HG02588 (cell line): ENCODE measurements around the gene TAAR2.
"Not testable (repeated sequence)": the region's sequence is repeated elsewhere in the genome, so short reads cannot be mapped to it uniquely, and the experiment has no call there.

Experiments used
- ATAC-seq: cut with Tn5 transposase; IDR thresholded peaks from one replicate; pipeline ENCODE4 v1.9.1; 2021; ENCODE audit warnings: mild to moderate bottlenecking, moderate library complexity; ENCODE audit not compliant: unreplicated experiment

TAAR2 gene

DNA sequence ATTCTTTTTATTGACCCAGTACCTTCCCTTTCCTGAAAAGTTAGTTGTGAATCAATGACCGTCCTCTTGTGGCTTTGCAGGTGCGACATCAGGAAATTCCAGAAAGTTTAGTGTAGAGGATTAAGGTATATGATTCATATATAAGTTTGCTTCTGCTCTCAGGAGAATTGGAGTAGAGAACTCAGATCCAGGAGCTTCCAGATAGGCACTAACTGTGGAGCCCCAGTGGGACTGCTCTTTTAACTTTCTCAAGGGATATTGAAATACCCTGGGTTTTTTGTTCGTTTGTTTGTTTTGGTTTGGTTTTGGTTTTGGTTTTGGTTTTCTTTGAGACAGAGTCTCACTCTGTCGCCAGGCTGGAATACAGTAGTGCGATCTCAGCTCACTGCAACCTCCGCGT, 9.5 kb downstream of the TAAR2 start:
- ATAC-seq, result no peak

DNA sequence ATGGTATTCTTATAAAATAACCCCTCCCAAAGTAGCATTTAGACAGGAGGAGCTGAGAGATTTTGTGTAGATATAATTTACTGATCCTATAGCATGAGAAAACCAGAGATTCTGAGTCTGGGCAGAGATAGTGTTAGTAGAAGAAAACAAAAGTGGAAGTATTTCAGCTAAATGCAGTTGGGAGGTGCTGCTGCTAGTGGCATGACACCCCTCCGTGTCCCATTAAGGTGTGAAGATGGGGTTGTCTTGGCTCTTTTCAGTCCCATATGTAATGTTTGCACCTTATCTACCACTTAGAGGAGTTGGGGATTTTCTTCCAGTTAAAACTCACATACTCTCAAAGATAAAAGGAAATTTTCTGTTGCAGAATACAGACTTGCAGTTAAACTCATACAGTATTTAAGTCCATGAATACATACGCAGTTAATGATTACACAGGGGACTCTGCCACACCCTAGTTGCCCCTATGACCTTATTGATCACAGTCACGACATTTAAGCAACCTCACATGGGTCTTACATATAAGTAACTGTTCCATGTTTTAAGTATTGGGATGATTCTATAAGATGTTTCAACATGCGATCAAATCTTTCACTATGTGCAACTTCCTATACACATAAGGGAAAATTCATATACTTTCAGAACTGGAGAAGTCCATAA, 11.5 kb downstream of the TAAR2 start:
- peak; percentile 47 for ATAC-seq

DNA sequence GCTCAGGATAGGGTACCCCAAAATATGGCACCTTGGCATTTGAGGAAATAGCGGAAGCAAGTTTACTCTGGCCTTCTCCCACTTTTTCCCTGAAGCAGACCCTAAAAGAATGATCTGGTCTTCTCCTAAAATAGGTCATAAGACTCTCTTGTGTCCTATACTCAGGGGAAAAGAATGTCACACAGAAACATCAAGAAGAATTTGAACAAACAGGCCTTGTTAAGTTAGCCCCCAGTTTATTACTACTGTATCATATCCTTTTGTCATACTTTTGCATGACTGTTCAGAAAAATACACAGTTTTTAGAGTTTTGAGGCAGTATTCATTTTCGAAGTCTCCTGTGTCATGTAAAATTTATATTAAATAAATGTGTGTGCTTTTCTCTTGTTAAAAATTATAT, 12.5 kb downstream of the TAAR2 start:
- ATAC-seq, result no peak

DNA sequence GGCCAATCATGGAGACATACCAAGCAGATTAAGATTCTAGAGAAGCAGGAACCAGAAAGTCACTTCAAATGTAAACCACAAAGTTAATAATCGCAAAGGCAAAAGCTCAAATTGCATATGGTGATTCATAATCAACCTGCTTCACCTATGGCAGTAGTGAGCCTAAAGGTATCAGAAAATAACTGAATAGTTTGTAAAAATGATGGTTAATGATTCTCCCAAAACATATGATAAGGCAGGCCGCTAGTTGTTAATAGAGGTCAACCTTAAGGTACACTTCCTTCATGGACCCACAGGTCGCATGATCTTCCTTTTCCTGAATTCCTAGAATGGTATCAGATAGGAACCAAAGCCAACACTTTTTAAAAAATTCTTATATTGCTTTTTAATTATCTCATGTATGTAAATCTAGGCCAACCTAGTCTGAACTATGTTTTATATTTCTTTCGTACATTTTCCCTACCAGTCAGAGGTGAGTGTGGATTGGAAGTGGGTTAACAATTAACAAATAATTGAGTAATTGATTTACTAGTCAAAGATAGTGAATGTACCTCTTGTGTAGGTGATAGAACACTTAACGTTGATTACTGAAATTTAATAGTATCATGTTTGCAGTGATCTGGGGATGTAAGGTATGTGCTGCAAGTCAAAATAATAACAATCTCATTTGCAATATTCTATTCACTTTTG, 16.4 kb downstream of the TAAR2 start:
- ATAC-seq, result no peak

DNA sequence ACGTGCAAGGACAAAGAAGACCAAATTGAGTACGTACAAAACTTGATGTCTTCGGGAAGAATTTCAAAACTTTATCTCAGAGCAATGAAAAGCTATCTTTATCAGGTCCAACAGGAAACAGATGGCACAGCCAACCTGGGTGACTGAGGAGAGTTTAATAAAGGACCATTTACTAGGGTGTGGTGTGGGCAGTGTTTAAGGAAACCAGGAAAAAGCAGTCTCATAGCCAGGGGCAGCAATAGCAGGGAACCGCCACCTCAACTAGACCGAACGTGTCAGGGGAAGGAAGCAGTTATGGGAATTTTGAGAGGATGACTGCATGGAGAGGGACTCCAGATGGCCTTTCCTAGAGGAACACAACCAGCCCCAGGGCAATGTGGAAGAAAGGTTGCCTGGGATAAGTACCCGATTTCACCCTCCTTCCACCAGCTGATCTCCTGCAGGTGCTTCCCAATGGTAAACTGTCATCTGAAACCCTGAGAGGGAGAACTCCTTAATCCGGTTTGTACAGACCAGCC, 19.4 kb downstream of the TAAR2 start:
- ATAC-seq, result no peak

DNA sequence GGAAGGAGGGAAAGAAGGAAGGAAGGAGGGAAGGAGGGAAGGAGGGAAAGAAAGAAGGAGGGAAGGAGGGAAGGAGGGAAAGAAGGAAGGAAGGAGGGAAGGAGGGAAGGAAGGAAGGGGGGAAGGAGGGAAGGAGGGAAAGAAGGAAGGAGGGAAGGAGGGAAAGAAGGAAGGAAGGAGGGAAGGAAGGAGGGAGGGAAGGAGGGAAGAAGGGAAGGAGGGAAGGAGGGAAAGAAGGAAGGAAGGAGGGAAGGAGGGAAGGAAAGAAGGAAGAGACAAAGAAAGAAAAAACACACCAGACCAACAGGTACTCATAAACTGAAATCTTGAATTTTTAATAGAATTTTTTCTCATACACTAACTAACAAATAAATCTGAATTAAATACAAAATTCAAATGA, 23.2 kb downstream of the TAAR2 start:
- not testable (repeated sequence) for ATAC-seq

DNA sequence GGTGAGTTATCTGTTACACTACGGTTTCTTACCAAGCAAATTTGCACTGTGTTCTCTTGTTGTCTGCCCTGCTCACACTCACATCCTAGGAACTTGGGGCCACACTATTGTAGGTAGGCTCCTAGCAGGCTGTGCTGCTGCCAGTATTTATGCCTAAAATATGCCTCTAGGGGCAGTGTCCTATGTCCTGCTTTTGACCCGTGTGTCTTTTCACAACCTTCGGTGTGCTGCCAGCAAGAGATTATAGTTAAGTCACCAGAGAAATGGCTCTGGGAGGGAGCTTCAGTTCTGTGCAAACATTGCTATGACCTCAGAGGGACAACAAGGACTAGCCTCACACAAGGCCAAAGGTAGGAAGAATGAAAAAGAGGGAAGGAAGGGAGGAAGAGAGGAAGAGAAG, 25.6 kb downstream of the TAAR2 start:
- no peak for ATAC-seq

DNA sequence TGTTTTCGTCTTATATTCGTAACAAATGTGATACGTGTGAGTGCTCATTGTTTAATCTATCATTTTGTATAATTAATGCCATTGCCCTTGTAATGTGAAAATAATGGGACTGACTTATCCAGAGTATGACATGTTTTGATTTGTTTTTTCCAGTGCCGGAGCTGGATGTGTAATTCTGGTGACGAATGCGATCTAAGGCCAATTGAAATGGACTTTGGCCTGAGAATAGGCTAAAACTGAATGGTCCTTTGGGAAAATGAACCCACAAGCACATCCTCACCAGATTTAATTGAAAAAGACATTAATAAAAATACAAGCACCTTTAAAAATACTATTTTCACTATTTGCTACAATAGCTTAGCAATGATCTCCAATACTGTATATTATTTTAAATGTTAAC, 27.9 kb downstream of the TAAR2 start:
- no peak for ATAC-seq

DNA sequence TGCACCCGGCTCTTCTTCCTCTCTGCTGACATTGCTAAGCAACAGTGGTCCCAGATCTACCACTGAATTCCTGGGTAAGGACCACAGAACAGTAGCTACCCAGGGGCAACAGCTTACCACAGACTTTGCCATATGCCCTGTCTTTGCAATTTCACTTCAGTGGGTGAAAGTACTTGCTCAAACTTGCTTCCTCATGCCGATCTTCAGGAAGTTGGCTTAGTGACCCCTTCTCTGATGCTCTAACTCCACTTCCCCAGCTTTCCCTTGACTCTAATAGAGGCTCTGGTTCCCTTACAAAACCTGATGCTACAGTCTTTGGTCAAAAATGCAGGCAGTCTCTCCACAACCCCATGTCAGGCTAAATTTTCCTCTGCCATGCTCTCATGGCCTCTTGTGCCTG, 31.2 kb downstream of the TAAR2 start:
- no peak for ATAC-seq

DNA sequence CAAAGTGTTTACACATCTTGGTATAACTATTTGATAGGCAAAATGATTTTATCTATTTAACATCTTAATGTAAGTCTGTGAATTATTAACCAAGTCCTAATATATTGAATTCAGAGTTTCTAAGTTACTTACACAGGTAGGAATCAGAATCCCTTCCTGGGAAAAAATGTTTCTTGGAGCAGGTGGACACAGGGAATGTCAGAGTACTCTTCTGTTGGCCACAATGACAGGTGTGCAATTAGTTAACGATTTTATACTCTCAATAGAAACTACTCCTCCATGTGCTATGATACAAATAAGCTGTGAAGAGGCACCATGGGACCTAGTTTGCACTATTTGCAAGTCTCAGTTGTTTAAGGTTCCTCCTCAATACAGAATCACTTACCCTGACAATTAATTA, 33.7 kb downstream of the TAAR2 start:
- no peak for ATAC-seq

DNA sequence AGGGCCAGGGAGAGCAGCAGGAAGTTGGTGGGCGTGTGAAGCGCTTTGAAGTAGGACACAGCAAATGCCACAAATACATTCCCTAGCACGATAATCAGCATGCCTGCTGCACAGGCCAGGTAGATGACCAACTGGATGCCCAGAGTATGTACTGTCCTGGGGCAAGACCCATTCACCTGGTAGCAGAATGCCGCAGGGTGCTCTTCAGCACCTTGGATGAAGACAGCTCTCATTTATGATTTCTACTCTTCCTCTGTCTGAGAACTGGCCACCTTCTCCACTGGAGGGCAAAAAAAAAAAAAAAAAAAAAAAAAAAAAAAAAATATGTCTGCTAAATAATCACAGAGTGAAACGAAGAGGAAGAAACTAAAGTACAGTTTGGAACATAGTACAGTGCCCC, 34.6 kb downstream of the TAAR2 start, which contains the start of gene TAAR5:
Gene TAAR5 (minus strand): TSS at position 288 of the 400 bp plus-strand sequence. CDS start 55 bp downstream, at position 233.
- no peak for ATAC-seq

DNA sequence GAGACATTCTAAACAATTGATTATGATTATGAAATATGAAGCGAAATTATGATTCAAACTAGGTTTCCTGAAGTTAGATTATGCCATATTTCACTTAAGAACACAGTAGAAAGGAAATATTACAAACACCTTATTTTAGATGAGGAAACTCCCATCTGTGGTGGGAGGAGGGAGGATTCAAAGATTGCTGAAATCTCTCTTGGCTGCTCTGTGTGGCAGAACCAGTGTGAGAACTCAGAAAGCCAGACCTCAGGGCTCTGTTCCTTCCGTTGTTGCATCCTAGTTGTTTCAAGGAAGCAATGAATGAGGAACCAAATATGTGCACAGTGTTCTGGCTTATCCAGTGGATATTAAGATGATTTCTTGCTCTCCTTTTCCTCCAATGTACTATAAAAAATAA, 36.7 kb downstream of the TAAR2 start:
- ATAC-seq, result no peak

DNA sequence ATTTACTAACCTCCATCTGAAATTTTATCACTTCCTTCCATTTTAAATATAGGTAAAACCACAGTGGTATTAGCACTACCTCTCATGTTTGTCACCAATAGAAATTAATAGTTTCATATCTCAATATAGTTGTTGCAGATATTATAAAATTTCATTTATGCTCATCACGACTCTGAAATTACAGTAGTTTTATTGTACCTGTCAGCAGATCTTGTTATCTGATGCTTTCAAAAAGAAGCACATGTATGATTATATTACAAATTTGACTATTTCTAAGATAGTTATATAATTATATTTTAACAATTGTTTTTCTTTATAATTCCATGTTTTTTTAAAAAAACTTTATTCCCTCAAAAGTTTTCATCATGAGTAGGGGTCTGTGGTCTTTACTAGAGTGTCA, 39.4 kb downstream of the TAAR2 start:
- ATAC-seq, result no peak

DNA sequence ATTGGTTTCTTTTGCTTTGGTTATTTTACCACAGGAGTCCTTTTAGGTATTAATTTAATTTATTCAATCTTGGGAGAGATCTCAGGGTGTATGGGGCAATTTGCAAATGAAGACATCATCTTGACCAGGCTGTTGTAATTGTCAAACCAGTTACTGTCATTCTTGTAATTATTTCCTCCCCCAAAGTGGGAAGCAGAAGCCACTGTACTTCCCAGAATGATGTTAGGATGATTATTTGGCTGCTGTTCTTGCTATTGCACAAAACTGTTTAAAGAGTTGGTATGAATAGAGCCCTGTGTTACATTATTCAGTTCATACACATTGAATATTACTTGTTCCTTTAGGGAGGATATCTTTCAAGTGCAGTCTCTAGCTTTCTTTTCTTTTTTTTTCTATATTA, 52.3 kb downstream of the TAAR2 start:
- no peak for ATAC-seq

DNA sequence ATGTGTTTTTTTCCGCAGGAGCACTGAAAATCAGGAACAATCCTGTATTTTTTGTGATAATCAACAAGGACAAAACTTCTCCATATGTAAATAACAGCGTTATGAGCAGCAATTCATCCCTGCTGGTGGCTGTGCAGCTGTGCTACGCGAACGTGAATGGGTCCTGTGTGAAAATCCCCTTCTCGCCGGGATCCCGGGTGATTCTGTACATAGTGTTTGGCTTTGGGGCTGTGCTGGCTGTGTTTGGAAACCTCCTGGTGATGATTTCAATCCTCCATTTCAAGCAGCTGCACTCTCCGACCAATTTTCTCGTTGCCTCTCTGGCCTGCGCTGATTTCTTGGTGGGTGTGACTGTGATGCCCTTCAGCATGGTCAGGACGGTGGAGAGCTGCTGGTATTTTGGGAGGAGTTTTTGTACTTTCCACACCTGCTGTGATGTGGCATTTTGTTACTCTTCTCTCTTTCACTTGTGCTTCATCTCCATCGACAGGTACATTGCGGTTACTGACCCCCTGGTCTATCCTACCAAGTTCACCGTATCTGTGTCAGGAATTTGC, 53.8 kb downstream of the TAAR2 start, which contains the start of gene TAAR6:
Gene TAAR6 (plus strand): TSS at position 102 of the 557 bp plus-strand sequence. CDS start 0 bp downstream, at position 102.
- no peak for ATAC-seq

DNA sequence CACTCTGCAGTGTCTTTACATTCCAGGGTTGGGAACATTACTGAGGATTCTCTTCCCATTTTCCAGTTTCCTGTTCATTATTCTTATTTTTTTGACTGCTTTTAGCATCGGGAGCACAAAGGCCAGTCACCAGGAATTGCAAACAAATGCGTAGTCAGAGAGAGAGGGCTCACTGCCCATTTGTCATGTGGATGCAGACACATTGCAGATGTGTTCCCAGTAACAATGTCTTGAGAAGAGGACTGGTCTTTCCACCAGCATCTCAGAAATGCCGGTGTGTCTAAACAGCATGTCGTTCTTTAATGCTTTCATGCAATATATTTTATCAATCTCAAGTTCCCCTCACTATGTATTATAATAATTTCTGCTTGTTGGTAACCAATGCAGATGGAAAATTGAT, 54.9 kb downstream of the TAAR2 start:
- ATAC-seq, result no peak

DNA sequence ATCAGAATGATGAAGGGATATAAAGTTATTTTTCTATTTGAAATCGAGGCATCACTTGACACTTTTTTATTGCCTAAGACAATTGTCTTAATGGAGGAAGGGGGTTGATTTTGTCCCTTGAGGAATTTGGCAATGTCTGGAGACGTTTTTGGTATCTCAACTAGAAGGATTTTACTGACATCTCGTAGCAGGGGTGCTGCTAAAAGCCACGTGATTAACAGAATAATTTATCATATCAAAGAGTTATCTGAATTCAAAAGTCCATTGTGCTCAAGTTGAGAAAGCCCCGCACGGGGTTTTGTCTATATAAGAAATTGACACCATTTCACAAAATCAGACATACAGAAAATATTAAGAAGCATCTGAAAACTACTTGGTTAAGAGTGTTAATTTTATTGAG, 55.5 kb downstream of the TAAR2 start:
- ATAC-seq, result no peak

DNA sequence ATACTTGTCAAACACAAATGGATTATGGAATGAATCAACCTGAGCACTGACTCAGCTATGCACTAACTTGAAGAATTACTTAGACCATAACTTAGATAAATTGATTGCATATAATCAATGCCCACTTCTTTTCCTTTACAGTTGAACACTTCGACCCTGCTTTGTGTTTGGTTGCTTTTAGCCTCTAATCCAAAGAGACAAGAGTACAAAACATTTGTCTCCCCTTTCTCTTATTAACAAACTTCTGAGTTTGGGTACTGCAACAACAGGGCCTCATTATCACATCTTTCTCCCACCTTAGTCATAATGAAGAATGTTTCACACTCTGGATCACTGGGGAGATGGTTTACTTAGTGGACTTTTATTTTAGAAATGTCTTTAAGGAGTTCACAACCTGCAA, 56.5 kb downstream of the TAAR2 start:
- no peak for ATAC-seq
